ENCODE data around the gene NES.

Gene NES

DNA sequence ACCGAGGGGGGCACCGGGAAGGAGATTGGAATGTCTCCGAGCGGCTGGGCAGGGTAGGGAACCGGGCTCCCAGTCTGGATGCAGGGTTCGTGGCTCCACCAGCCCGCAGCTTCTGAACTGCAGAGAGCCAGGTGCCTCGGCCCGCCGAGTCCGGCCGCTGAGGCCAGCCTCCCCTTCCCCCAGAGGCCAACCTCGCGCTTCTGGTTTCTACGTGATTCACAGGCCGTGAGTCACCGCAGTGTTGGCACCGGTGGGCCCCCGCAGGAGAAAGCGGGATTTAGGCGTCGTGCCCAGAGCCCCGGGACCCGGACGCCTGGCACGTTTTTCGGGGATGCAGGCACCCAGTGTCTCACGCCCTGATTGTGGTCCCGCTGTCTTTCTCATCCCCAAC lies 27.7 kb upstream of the NES start (continued):
- TF ChIP-seq, protein P1, sequence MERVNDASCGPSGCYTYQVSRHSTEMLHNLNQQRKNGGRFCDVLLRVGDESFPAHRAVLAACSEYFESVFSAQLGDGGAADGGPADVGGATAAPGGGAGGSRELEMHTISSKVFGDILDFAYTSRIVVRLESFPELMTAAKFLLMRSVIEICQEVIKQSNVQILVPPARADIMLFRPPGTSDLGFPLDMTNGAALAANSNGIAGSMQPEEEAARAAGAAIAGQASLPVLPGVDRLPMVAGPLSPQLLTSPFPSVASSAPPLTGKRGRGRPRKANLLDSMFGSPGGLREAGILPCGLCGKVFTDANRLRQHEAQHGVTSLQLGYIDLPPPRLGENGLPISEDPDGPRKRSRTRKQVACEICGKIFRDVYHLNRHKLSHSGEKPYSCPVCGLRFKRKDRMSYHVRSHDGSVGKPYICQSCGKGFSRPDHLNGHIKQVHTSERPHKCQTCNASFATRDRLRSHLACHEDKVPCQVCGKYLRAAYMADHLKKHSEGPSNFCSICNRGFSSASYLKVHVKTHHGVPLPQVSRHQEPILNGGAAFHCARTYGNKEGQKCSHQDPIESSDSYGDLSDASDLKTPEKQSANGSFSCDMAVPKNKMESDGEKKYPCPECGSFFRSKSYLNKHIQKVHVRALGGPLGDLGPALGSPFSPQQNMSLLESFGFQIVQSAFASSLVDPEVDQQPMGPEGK (tag by site-specific recombination; IDR thresholded peaks at IDR 0.05) = peak; percentile 42
- TF ChIP-seq HOXC10 (CRISPR knock-in tag; IDR thresholded peaks at IDR 0.05) (no peak), OVOL3 (tag by site-specific recombination; IDR thresholded peaks at IDR 0.05) (no peak), ZNF629 (tag by site-specific recombination; IDR thresholded peaks at IDR 0.05) (peak; percentile 53), KLF1 (tag by site-specific recombination; IDR thresholded peaks at IDR 0.05) (no peak), ZNF202 (tag by site-specific recombination; IDR thresholded peaks at IDR 0.05; ENCODE audit: borderline replicate concordance) (no peak), HOXA7 (CRISPR knock-in tag; IDR thresholded peaks at IDR 0.05; ENCODE audit: borderline replicate concordance) (no peak), ZNF654 (tag by site-specific recombination; IDR thresholded peaks at IDR 0.05; ENCODE audit: low read depth) (no peak), RBAK (tag by site-specific recombination; IDR thresholded peaks at IDR 0.05) (no peak), ZNF600 (tag by site-specific recombination; IDR thresholded peaks at IDR 0.05) (peak; percentile 42; the same call in 1 of the 2 replicates), ZNF544 (tag by site-specific recombination; IDR thresholded peaks at IDR 0.05) (no peak), ZNF701 (tag by site-specific recombination; IDR thresholded peaks at IDR 0.05) (no peak), ZFP69B (tag by site-specific recombination; IDR thresholded peaks at IDR 0.05) (peak; percentile 99), ZNF48 (tag by site-specific recombination; IDR thresholded peaks at IDR 0.05) (no peak), ZNF366 (tag by site-specific recombination; conservative IDR thresholded peaks at IDR 0.05) (0 out of 2 replicates have a peak, but pooled peaks have one; percentile 31), ZNF707 (tag by site-specific recombination; IDR thresholded peaks at IDR 0.05) (no peak), ZNF585B (tag by site-specific recombination; IDR thresholded peaks at IDR 0.05) (no peak), ZNF302 (tag by site-specific recombination; IDR thresholded peaks at IDR 0.05; ENCODE audit: low read depth) (no peak), ZBTB8A (tag by site-specific recombination; IDR thresholded peaks at IDR 0.05) (no peak; the same call in none of the 2 replicates), ZNF223 (tag by site-specific recombination; IDR thresholded peaks at IDR 0.05) (0 out of 2 replicates have a peak, but pooled peaks have one; percentile 12), ZEB2 (tag by site-specific recombination; IDR thresholded peaks at IDR 0.05) (peak; percentile 47), ZNF311 (tag by site-specific recombination; IDR thresholded peaks at IDR 0.05; ENCODE audit: borderline replicate concordance) (no peak), ZNF423 (tag by site-specific recombination; IDR thresholded peaks at IDR 0.05) (no peak), MYNN (tag by site-specific recombination; IDR thresholded peaks at IDR 0.05; ENCODE audit: borderline replicate concordance) (0 out of 2 replicates have a peak, but pooled peaks have one; percentile 21), ZXDB (tag by site-specific recombination; IDR thresholded peaks at IDR 0.05) (0 out of 2 replicates have a peak, but pooled peaks have one; percentile 42), ZBTB48 (tag by site-specific recombination; IDR thresholded peaks at IDR 0.05) (0 out of 2 replicates have a peak, but pooled peaks have one; percentile 43)
- TF ChIP-seq, protein P2, sequence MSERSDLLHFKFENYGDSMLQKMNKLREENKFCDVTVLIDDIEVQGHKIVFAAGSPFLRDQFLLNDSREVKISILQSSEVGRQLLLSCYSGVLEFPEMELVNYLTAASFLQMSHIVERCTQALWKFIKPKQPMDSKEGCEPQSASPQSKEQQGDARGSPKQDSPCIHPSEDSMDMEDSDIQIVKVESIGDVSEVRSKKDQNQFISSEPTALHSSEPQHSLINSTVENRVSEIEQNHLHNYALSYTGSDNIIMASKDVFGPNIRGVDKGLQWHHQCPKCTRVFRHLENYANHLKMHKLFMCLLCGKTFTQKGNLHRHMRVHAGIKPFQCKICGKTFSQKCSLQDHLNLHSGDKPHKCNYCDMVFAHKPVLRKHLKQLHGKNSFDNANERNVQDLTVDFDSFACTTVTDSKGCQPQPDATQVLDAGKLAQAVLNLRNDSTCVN (tag by site-specific recombination; optimal IDR thresholded peaks at IDR 0.05) = peak; percentile 6
- TF ChIP-seq, protein P3, sequence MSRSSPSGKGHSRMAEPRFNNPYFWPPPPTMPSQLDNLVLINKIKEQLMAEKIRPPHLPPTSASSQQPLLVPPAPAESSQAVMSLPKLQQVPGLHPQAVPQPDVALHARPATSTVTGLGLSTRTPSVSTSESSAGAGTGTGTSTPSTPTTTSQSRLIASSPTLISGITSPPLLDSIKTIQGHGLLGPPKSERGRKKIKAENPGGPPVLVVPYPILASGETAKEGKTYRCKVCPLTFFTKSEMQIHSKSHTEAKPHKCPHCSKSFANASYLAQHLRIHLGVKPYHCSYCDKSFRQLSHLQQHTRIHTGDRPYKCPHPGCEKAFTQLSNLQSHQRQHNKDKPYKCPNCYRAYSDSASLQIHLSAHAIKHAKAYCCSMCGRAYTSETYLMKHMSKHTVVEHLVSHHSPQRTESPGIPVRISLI (tag by site-specific recombination; IDR thresholded peaks at IDR 0.05) = no peak
- TF ChIP-seq, protein P4, sequence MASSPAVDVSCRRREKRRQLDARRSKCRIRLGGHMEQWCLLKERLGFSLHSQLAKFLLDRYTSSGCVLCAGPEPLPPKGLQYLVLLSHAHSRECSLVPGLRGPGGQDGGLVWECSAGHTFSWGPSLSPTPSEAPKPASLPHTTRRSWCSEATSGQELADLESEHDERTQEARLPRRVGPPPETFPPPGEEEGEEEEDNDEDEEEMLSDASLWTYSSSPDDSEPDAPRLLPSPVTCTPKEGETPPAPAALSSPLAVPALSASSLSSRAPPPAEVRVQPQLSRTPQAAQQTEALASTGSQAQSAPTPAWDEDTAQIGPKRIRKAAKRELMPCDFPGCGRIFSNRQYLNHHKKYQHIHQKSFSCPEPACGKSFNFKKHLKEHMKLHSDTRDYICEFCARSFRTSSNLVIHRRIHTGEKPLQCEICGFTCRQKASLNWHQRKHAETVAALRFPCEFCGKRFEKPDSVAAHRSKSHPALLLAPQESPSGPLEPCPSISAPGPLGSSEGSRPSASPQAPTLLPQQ (tag by site-specific recombination; IDR thresholded peaks at IDR 0.05) = peak; percentile 99
- TF ChIP-seq, protein P5, sequence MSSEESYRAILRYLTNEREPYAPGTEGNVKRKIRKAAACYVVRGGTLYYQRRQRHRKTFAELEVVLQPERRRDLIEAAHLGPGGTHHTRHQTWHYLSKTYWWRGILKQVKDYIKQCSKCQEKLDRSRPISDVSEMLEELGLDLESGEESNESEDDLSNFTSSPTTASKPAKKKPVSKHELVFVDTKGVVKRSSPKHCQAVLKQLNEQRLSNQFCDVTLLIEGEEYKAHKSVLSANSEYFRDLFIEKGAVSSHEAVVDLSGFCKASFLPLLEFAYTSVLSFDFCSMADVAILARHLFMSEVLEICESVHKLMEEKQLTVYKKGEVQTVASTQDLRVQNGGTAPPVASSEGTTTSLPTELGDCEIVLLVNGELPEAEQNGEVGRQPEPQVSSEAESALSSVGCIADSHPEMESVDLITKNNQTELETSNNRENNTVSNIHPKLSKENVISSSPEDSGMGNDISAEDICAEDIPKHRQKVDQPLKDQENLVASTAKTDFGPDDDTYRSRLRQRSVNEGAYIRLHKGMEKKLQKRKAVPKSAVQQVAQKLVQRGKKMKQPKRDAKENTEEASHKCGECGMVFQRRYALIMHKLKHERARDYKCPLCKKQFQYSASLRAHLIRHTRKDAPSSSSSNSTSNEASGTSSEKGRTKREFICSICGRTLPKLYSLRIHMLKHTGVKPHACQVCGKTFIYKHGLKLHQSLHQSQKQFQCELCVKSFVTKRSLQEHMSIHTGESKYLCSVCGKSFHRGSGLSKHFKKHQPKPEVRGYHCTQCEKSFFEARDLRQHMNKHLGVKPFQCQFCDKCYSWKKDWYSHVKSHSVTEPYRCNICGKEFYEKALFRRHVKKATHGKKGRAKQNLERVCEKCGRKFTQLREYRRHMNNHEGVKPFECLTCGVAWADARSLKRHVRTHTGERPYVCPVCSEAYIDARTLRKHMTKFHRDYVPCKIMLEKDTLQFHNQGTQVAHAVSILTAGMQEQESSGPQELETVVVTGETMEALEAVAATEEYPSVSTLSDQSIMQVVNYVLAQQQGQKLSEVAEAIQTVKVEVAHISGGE (tag by site-specific recombination; conservative IDR thresholded peaks at IDR 0.05; ENCODE audit: low read depth) = peak; percentile 32; the same call in 1 of the 2 replicates
- TF ChIP-seq, protein P6, sequence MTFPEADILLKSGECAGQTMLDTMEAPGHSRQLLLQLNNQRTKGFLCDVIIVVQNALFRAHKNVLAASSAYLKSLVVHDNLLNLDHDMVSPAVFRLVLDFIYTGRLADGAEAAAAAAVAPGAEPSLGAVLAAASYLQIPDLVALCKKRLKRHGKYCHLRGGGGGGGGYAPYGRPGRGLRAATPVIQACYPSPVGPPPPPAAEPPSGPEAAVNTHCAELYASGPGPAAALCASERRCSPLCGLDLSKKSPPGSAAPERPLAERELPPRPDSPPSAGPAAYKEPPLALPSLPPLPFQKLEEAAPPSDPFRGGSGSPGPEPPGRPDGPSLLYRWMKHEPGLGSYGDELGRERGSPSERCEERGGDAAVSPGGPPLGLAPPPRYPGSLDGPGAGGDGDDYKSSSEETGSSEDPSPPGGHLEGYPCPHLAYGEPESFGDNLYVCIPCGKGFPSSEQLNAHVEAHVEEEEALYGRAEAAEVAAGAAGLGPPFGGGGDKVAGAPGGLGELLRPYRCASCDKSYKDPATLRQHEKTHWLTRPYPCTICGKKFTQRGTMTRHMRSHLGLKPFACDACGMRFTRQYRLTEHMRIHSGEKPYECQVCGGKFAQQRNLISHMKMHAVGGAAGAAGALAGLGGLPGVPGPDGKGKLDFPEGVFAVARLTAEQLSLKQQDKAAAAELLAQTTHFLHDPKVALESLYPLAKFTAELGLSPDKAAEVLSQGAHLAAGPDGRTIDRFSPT (tag by site-specific recombination; IDR thresholded peaks at IDR 0.05) = peak; percentile 91

All from HEK293 (cell line).